ENCODE data around the gene MT1B.

MT1B gene

DNA sequence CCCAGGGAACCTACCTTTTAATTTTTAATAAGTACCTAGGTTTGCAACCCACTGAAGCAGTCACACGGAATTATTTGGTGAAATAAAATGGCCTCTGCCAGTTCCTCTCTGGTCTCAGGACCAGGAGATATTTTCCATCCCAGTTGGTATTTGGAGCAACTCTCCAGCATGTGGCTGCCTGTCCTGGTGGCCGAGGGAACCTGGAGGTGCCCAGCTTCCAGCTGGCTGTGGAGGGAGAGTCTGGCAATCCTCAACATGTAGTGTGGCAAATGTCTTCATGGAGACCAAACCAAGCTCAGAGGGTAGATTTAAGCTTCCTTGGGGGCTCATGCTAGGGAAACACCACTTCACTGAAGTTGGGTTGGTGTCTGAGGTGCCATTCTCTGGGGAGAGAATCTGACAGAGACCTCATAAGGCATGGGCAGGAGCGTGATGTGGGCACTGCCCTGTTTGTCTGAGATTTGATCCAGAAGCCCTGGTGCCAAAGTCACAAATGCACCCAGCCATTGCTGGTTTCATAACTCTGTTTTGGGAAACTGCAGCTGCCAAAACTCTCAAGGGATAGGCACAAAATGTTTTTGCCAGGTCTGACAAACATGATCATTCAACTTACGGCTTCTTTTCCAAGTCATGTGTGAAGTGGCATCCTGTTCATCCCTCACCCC is 33.4 kb downstream of the MT1B start:
- no peak for DNase-seq (ENCODE audit: low spot score)

DNA sequence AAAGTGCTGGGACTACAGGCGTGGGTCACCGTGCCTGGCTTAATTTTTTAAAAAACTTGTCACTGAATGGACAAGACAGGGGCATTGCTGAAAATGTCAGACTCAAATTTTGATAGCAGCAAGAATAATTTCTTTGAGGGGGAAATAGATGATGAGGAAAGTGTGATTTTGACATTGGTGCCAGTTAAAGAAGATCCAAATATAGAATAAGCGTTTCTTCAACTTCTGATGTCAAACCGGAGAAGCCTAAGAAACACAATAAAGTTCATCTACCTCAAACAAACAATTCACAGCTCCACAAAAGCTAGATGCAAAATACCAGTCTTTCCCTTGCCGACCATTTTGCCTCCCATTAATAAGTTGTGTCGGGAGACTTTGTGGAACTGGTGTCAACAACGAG is 35.1 kb downstream of the MT1B start:
- DNase-seq (ENCODE audit: low spot score), result no peak

GRCh38 chr16:56688762-56689161 is 37.1 kb downstream of the MT1B start:
- DNase-seq (ENCODE audit: low spot score), result no peak

GRCh38 chr16:56689171-56689570 is 37.5 kb downstream of the MT1B start:
- no peak for DNase-seq (ENCODE audit: low spot score)

- DNase-seq (ENCODE audit: low spot score), result no peak
These were observed 38.9 kb downstream of the MT1B start for GRCh38 chr16:56690420-56691122.

GRCh38 chr16:56691885-56692284 is 40.2 kb downstream of the MT1B start:
- DNase-seq (ENCODE audit: low spot score), result no peak

GRCh38 chr16:56695246-56695645 is 43.6 kb downstream of the MT1B start:
- DNase-seq (ENCODE audit: low spot score), result no peak

- no peak for DNase-seq (ENCODE audit: low spot score)
These were observed 45.9 kb downstream of the MT1B start for GRCh38 chr16:56697456-56698155.

GRCh38 chr16:56700195-56700594 is 48.5 kb downstream of the MT1B start:
- DNase-seq (ENCODE audit: low spot score), result no peak

- DNase-seq (ENCODE audit: low spot score), result no peak
These were observed 48.9 kb downstream of the MT1B start for GRCh38 chr16:56700631-56701030.

DNA sequence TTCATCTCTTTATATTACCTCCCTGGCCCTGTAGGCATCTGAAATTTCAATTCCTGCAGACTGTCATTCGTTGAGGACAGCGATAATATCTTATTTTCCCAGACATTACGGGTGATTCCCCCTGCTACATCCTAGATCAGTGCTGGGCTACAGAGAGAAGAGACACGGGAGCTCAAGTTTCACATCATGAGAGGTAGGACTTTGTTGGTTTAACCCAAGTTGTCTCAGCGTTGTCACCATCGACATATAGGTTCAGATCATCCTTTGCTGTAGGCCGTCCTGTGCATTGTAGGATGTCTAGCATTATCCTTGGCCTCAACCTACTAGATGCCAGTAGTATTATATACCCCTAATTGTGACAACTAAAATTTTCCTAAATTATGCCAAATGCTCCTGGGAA is 49.8 kb downstream of the MT1B start:
- DNase-seq (ENCODE audit: low spot score), result no peak
